ENCODE measurements around the gene MED12L.

MED12L gene

GRCh38 chr3:151318313-151318712 is 232.8 kb downstream of the MED12L start:
- no peak for TF ChIP-seq POLR2AphosphoS5 (IDR thresholded peaks at IDR 0.05; ENCODE audit: low read depth, low read length)
- no peak for TF ChIP-seq REST (IDR thresholded peaks at IDR 0.05; ENCODE audit: insufficient read depth in 1 of 2, low read depth in 2 of 2, low read length in 2 of 2)

DNA sequence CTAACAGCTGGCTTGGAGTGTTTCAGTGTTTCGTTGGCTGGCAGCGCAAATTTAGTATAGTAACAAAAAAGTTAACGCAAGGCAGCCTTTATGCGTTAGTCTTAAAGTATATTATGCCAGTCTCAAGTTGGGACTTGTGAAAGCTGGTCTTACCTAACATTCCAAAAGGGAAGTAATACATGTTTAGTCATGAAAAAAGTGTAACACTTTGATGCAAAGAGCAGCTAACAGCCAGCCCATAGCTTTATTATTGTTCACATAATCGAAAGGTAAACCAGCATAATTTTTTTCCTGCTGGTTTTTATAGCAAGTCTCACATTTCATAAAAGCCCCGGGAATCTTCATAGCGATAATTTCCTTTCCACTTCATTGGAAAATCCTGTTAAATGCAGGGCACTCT is 233.5 kb downstream of the MED12L start:
- TF ChIP-seq FOXP2 (optimal IDR thresholded peaks at IDR 0.05; ENCODE audit: borderline replicate concordance, extremely low read depth, extremely low read length, insufficient read depth) (no peak), REST (IDR thresholded peaks at IDR 0.05; ENCODE audit: insufficient read depth in 1 of 2, low read depth in 2 of 2, low read length in 2 of 2) (no peak), TAF1 (IDR thresholded peaks at IDR 0.05; ENCODE audit: borderline replicate concordance, insufficient read depth, low read length) (no peak), SIN3A (IDR thresholded peaks at IDR 0.05; ENCODE audit: borderline replicate concordance, insufficient read depth, low read length) (no peak), POLR2AphosphoS5 (IDR thresholded peaks at IDR 0.05; ENCODE audit: low read depth, low read length) (no peak)

- TF ChIP-seq POLR2AphosphoS5 (IDR thresholded peaks at IDR 0.05; ENCODE audit: low read depth, low read length) (no peak), REST (IDR thresholded peaks at IDR 0.05; ENCODE audit: insufficient read depth in 1 of 2, low read depth in 2 of 2, low read length in 2 of 2) (no peak), FOXP2 (optimal IDR thresholded peaks at IDR 0.05; ENCODE audit: borderline replicate concordance, extremely low read depth, extremely low read length, insufficient read depth) (no peak), SIN3A (IDR thresholded peaks at IDR 0.05; ENCODE audit: borderline replicate concordance, insufficient read depth, low read length) (no peak), TAF1 (IDR thresholded peaks at IDR 0.05; ENCODE audit: borderline replicate concordance, insufficient read depth, low read length) (no peak)
Observed at GRCh38 chr3:151319628-151320027, 234.2 kb downstream of the MED12L start.

DNA sequence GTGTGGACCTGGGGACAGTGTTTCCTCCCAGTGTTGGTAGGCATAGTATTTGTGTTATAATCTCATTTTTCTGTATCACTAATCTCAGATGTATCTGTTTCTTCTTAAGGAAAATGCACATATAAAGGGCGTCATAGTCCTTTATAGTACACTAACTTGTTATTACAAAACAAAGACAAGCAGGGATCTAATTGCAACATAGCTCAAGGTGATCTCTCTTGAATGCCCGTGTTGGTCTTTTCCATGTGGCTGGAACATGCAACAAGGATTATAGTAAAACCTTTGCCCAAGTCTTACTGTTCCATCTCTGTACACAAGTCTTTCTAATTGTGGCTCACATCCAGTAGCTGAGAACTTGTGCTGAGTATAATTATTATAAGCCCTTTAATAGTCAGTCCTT is 234.7 kb downstream of the MED12L start:
- TF ChIP-seq REST (IDR thresholded peaks at IDR 0.05; ENCODE audit: insufficient read depth in 1 of 2, low read depth in 2 of 2, low read length in 2 of 2) (no peak), TAF1 (IDR thresholded peaks at IDR 0.05; ENCODE audit: borderline replicate concordance, insufficient read depth, low read length) (no peak), FOXP2 (optimal IDR thresholded peaks at IDR 0.05; ENCODE audit: borderline replicate concordance, extremely low read depth, extremely low read length, insufficient read depth) (no peak), SIN3A (IDR thresholded peaks at IDR 0.05; ENCODE audit: borderline replicate concordance, insufficient read depth, low read length) (no peak), POLR2AphosphoS5 (IDR thresholded peaks at IDR 0.05; ENCODE audit: low read depth, low read length) (no peak)

- no peak for TF ChIP-seq SIN3A (IDR thresholded peaks at IDR 0.05; ENCODE audit: borderline replicate concordance, insufficient read depth, low read length)
- TF ChIP-seq FOXP2 (optimal IDR thresholded peaks at IDR 0.05; ENCODE audit: borderline replicate concordance, extremely low read depth, extremely low read length, insufficient read depth) = no peak
- TF ChIP-seq REST (IDR thresholded peaks at IDR 0.05; ENCODE audit: insufficient read depth in 1 of 2, low read depth in 2 of 2, low read length in 2 of 2) = no peak
- no peak for TF ChIP-seq POLR2AphosphoS5 (IDR thresholded peaks at IDR 0.05; ENCODE audit: low read depth, low read length)
- no peak for TF ChIP-seq TAF1 (IDR thresholded peaks at IDR 0.05; ENCODE audit: borderline replicate concordance, insufficient read depth, low read length)
Observed at GRCh38 chr3:151321526-151321925, 236.1 kb downstream of the MED12L start.
